Cardiac muscle cell (in vitro differentiated cells and primary cell): ENCODE results near the gene ANKRA2. TPM values are rescaled to one million over a fixed set of nuclear protein-coding genes. Genes with fewer than 3 reads are reported as not detected.
A peak's percentile ranks its signal among the peaks of the same experiment; 100 is the strongest.

Source experiments
- DNase-seq, 2 donors: peaks; one replicate each; pipeline versions ENCODE4 v3.0.0 to v3.0.0-alpha.2; 2010 to 2017; ENCODE audit warnings: low read depth in 1 of 2, low spot score in 1 of 2
- H3K27ac ChIP-seq: fragments of 200-600 bp; sonication (generic); 2 replicates; pipeline ENCODE4 v1.5.1; 2016
- H3K27me3 ChIP-seq: fragments of 200-600 bp; sonication (generic); 2 replicates; pipeline ENCODE4 v1.6.0; 2016; ENCODE audit warnings: control low read depth
- H3K36me3 ChIP-seq: fragments of 200-600 bp; sonication (generic); 2 replicates; pipeline ENCODE4 v1.5.1; 2016; ENCODE audit warnings: control low read depth
- H3K4me1 ChIP-seq: fragments of 200-600 bp; sonication (generic); 2 replicates; pipeline ENCODE4 v1.8.1; 2017; ENCODE audit warnings: low read depth, mild to moderate bottlenecking, mixed run types
- H3K4me3 ChIP-seq: fragments of 200-600 bp; sonication (generic); 2 replicates; pipeline ENCODE4 v1.5.1; 2016; ENCODE audit warnings: mild to moderate bottlenecking
- H3K9me3 ChIP-seq: fragments of 200-600 bp; sonication (generic); 2 replicates; pipeline ENCODE4 v1.5.1; 2017; ENCODE audit warnings: low read depth, mild to moderate bottlenecking, control low read depth
- CTCF ChIP-seq: IDR thresholded peaks from 2 replicates; pipeline ENCODE4 v1.5.1; 2012; ENCODE audit warnings: low read depth, mild to moderate bottlenecking, low read length
- polyA plus RNA-seq: library from polyadenylated mRNA; unstranded; fragments of >200 nt; fragmentation: Nextera tagmentation; extraction: Ambion mirVana; gene quantifications from 2 replicates; pipeline ENCODE4 v1.2.1, GENCODE V29; 2016
- total RNA-seq: library from RNA; depleted of rRNA; stranded (reverse); fragments of >200 nt; gene quantifications from 2 replicates; pipeline ENCODE4 v1.2.3, GENCODE V29; 2016

ANKRA2 gene
- total and polyA plus RNA-seq, 2 experiments from 2014 or later = 32.0 to 39.5 TPM

GRCh38 chr5:73591698-73592501, 26.5 kb upstream of the ANKRA2 start:
- H3K9me3 ChIP-seq = no peaks in the 10 kb centered on the region
- H3K36me3 ChIP-seq = no peaks in the 10 kb centered on the region
- H3K27me3 ChIP-seq = no peaks in the 10 kb centered on the region
- TF ChIP-seq CTCF = no peak
- peak in 1 of 2 donors; percentile 33 for DNase-seq
- no peak overlapping the region for H3K27ac ChIP-seq
- H3K4me3 ChIP-seq = no peak overlapping the region
- no peaks in the 10 kb centered on the region for H3K4me1 ChIP-seq

GRCh38 chr5:73591102-73591695, 25.8 kb upstream of the ANKRA2 start:
- TF ChIP-seq CTCF = peak; percentile 62
- no peaks in the 10 kb centered on the region for H3K27me3 ChIP-seq
- H3K27ac ChIP-seq = no peak overlapping the region
- no peak overlapping the region for H3K4me3 ChIP-seq
- H3K9me3 ChIP-seq = no peaks in the 10 kb centered on the region
- H3K4me1 ChIP-seq = no peaks in the 10 kb centered on the region
- peak; percentile 79 to 91 for DNase-seq
- H3K36me3 ChIP-seq = no peaks in the 10 kb centered on the region

GRCh38 chr5:73587923-73588322, 22.5 kb upstream of the ANKRA2 start:
- no peaks in the 10 kb centered on the region for H3K36me3 ChIP-seq
- H3K27me3 ChIP-seq = no peaks in the 10 kb centered on the region
- no peak for DNase-seq
- TF ChIP-seq CTCF = no peak
- H3K4me3 ChIP-seq = no peak overlapping the region
- no peak overlapping the region for H3K27ac ChIP-seq
- H3K4me1 ChIP-seq = no peaks in the 10 kb centered on the region
- no peaks in the 10 kb centered on the region for H3K9me3 ChIP-seq

GRCh38 chr5:73582285-73583145, 17.1 kb upstream of the ANKRA2 start:
- H3K9me3 ChIP-seq = no peaks in the 10 kb centered on the region
- H3K4me3 ChIP-seq = no peak overlapping the region
- H3K27ac ChIP-seq = no peak overlapping the region
- H3K36me3 ChIP-seq = peaks cover 19% of the 10 kb centered on the region
- no peak for TF ChIP-seq CTCF
- no peak for DNase-seq
- no peaks in the 10 kb centered on the region for H3K4me1 ChIP-seq
- no peaks in the 10 kb centered on the region for H3K27me3 ChIP-seq

- peaks cover 5% of the 10 kb centered on the region for H3K36me3 ChIP-seq
- peak overlapping the region; percentile 66 for H3K4me3 ChIP-seq
- no peaks in the 10 kb centered on the region for H3K27me3 ChIP-seq
- TF ChIP-seq CTCF = no peak
- DNase-seq = no peak
- peak overlapping the region; percentile 88 for H3K27ac ChIP-seq
- H3K4me1 ChIP-seq = peaks cover 19% of the 10 kb centered on the region
- no peaks in the 10 kb centered on the region for H3K9me3 ChIP-seq
Observed at GRCh38 chr5:73565969-73566547, 619 bp upstream of the ANKRA2 start.
